ENCODE results near the gene TMEM150C.

Gene TMEM150C

GRCh38 chr4:82439088-82439487 is 122.7 kb downstream of the TMEM150C start:
- H3F3A ChIP-seq (ENCODE audit: insufficient read depth): no peaks in the 10 kb centered on the region
- no peaks in the 10 kb centered on the region for H3K9me3 ChIP-seq (ENCODE audit: insufficient read depth, low read length)
- H3K27ac ChIP-seq (ENCODE audit: low read depth, low read length): no peak overlapping the region
- peaks cover 3% of the 10 kb centered on the region; the same call in 1 of the 2 replicates for H4K20me1 ChIP-seq (ENCODE audit: low read depth, low read length)
- no peak overlapping the region for H3K4me2 ChIP-seq (ENCODE audit: low read depth, low read length, poor library complexity, severe bottlenecking)
- H3K27me3 ChIP-seq (ENCODE audit: low read length): no peaks in the 10 kb centered on the region
- no peaks in the 10 kb centered on the region for H3K36me3 ChIP-seq (ENCODE audit: low read length)
- no peak overlapping the region for H2AFZ ChIP-seq (ENCODE audit: low read depth, low read length, severe bottlenecking)
- H3K9me2 ChIP-seq (replicated peaks; ENCODE audit: insufficient read depth, low read length): no peaks in the 10 kb centered on the region
- peaks cover 97% of the 10 kb centered on the region for H3K79me2 ChIP-seq (ENCODE audit: insufficient read depth, low read length)
- no peak overlapping the region for H3K4me3 ChIP-seq (ENCODE audit: insufficient read depth, low read length, poor library complexity, severe bottlenecking)
- TF ChIP-seq EZH2phosphoT487 (conservative IDR thresholded peaks at IDR 0.05; ENCODE audit: low read length): no peak
- TF ChIP-seq, protein P1, sequence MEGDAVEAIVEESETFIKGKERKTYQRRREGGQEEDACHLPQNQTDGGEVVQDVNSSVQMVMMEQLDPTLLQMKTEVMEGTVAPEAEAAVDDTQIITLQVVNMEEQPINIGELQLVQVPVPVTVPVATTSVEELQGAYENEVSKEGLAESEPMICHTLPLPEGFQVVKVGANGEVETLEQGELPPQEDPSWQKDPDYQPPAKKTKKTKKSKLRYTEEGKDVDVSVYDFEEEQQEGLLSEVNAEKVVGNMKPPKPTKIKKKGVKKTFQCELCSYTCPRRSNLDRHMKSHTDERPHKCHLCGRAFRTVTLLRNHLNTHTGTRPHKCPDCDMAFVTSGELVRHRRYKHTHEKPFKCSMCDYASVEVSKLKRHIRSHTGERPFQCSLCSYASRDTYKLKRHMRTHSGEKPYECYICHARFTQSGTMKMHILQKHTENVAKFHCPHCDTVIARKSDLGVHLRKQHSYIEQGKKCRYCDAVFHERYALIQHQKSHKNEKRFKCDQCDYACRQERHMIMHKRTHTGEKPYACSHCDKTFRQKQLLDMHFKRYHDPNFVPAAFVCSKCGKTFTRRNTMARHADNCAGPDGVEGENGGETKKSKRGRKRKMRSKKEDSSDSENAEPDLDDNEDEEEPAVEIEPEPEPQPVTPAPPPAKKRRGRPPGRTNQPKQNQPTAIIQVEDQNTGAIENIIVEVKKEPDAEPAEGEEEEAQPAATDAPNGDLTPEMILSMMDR (IDR thresholded peaks at IDR 0.05; ENCODE audit: insufficient read depth, low read length, poor library complexity, severe bottlenecking): no peak
- no peak overlapping the region for H3K9ac ChIP-seq (ENCODE audit: low read length)

- peaks cover 3% of the 10 kb centered on the region; the same call in 1 of the 2 replicates for H4K20me1 ChIP-seq (ENCODE audit: low read depth, low read length)
- H3K27ac ChIP-seq (ENCODE audit: low read depth, low read length): no peak overlapping the region
- no peak overlapping the region for H3K9ac ChIP-seq (ENCODE audit: low read length)
- no peak overlapping the region for H3K4me3 ChIP-seq (ENCODE audit: insufficient read depth, low read length, poor library complexity, severe bottlenecking)
- 0 out of 2 replicates have a peak, but pooled peaks cover 2% of the 10 kb centered on the region for H3K36me3 ChIP-seq (ENCODE audit: low read length)
- H3F3A ChIP-seq (ENCODE audit: insufficient read depth): no peaks in the 10 kb centered on the region
- H3K9me3 ChIP-seq (ENCODE audit: insufficient read depth, low read length): no peaks in the 10 kb centered on the region
- peaks cover 96% of the 10 kb centered on the region for H3K79me2 ChIP-seq (ENCODE audit: insufficient read depth, low read length)
- TF ChIP-seq, protein P1 (IDR thresholded peaks at IDR 0.05; ENCODE audit: insufficient read depth, low read length, poor library complexity, severe bottlenecking): no peak
- no peak for TF ChIP-seq EZH2phosphoT487 (conservative IDR thresholded peaks at IDR 0.05; ENCODE audit: low read length)
- H3K27me3 ChIP-seq (ENCODE audit: low read length): no peaks in the 10 kb centered on the region
- H3K9me2 ChIP-seq (replicated peaks; ENCODE audit: insufficient read depth, low read length): no peaks in the 10 kb centered on the region
- no peak overlapping the region for H2AFZ ChIP-seq (ENCODE audit: low read depth, low read length, severe bottlenecking)
- H3K4me2 ChIP-seq (ENCODE audit: low read depth, low read length, poor library complexity, severe bottlenecking): no peak overlapping the region
These were observed 124.3 kb downstream of the TMEM150C start for GRCh38 chr4:82437285-82438005.

DNA sequence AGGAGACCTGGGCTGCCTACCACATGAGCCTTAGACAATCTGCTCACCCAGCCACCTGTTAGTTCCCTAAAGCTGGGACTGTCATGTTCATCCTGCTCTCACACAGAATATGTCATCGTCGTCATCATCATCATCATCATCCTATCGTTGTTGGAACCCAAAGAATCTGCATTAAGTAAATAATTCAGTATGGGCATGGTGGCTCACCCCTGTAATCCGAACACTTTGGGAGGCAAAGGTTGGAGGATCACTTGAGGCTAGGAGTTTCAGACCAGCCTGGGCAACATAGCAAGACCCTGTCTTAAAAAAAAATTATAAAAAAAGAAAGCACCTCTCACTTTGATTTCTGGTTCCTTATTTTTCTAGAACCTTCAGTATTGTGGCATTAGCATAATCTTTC is 125.0 kb downstream of the TMEM150C start:
- Histone ChIP-seq H3K79me2 (ENCODE audit: insufficient read depth, low read length) (peaks cover 96% of the 10 kb centered on the region), H3K9me3 (ENCODE audit: insufficient read depth, low read length) (no peaks in the 10 kb centered on the region), H3K9me2 (replicated peaks; ENCODE audit: insufficient read depth, low read length) (no peaks in the 10 kb centered on the region), H3F3A (ENCODE audit: insufficient read depth) (no peaks in the 10 kb centered on the region; the same call in 1 of the 2 replicates), H4K20me1 (ENCODE audit: low read depth, low read length) (peaks cover 3% of the 10 kb centered on the region; the same call in 1 of the 2 replicates), H3K27me3 (ENCODE audit: low read length) (no peaks in the 10 kb centered on the region), H3K4me2 (ENCODE audit: low read depth, low read length, poor library complexity, severe bottlenecking) (no peak overlapping the region), H3K4me3 (ENCODE audit: insufficient read depth, low read length, poor library complexity, severe bottlenecking) (no peak overlapping the region), H3K36me3 (ENCODE audit: low read length) (0 out of 2 replicates have a peak, but pooled peaks cover 2% of the 10 kb centered on the region), H3K27ac (ENCODE audit: low read depth, low read length) (no peak overlapping the region), H3K9ac (ENCODE audit: low read length) (no peak overlapping the region), H2AFZ (ENCODE audit: low read depth, low read length, severe bottlenecking) (no peak overlapping the region)
- TF ChIP-seq, protein P1 (IDR thresholded peaks at IDR 0.05; ENCODE audit: insufficient read depth, low read length, poor library complexity, severe bottlenecking): no peak
- no peak for TF ChIP-seq EZH2phosphoT487 (conservative IDR thresholded peaks at IDR 0.05; ENCODE audit: low read length)

All from SU-DHL-6 (cell line).